HG03520 (cell line): Measurements from ENCODE around the gene GARIN6.
"Not testable (repeated sequence)": the region's sequence is repeated elsewhere in the genome, so short reads cannot be mapped to it uniquely, and the experiment has no call there.

Source experiments
- ATAC-seq: cut with Tn5 transposase; IDR thresholded peaks from one replicate; pipeline ENCODE4 v1.9.1; 2021; ENCODE audit warnings: mild to moderate bottlenecking, moderate library complexity; ENCODE audit not compliant: unreplicated experiment

GARIN6 gene

DNA sequence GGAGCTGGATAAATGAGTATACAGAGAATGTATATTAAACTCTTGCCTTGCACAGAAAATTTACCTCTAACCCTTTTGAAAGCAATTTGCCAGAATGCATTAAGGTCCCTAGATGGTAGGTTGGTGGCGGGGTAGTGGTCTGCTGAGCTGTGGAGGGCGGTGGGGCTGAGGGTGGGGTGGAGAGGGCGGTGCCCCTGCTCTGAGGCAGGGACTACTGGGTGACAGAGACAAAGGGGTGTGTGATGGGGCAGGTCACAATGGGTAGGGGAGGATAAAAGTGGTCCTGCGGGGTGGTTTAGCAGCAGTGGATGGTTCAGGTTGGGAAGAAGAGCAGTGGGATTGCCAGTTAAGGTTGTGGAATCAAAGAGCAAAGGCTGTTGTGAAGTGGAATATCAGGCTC, at the start of gene GARIN6:
GARIN6 (plus strand) TSS at position 301 of the 400 bp plus-strand sequence. CDS start 422 bp downstream, outside the sequence.
- no peak for ATAC-seq

DNA sequence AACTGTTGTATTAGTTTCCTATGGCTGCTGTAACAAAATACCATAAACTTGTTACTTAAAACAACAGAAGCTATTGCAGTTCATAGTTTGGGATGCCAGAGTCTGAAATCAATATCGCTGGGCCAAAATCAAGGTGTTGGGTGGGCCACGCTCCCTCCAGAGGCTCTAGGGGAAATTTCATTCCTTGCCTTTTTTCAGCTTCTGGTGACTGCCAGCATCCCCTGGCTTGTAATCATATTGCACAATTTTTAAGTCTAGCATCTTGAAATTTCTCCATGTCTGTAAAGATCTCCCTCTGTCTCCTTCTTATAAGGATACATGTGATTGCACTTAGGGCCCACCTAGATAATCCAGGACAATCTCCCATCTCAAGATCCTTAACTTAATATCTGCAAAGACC, 48.8 kb upstream of the GARIN6 start:
- ATAC-seq: no peak

DNA sequence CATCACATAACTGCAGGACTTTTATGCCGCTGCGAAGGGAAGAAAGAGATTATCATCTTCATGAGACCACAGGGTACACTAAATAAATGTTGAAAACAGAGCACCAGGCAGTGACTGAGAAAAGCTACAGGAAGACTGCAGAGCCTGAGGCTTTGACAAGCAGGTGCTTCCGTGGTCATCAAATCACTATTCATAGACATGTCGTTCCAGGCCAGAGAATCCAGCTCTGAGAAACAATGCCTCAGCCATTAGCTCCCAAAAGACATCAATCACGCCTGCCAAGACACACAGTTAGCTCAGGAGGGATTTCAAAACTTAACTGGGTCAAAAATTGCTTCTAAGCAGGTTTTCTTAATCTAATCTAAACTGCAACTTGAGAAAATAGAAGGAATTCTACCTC, 47.2 kb upstream of the GARIN6 start:
- ATAC-seq: peak; percentile 85

DNA sequence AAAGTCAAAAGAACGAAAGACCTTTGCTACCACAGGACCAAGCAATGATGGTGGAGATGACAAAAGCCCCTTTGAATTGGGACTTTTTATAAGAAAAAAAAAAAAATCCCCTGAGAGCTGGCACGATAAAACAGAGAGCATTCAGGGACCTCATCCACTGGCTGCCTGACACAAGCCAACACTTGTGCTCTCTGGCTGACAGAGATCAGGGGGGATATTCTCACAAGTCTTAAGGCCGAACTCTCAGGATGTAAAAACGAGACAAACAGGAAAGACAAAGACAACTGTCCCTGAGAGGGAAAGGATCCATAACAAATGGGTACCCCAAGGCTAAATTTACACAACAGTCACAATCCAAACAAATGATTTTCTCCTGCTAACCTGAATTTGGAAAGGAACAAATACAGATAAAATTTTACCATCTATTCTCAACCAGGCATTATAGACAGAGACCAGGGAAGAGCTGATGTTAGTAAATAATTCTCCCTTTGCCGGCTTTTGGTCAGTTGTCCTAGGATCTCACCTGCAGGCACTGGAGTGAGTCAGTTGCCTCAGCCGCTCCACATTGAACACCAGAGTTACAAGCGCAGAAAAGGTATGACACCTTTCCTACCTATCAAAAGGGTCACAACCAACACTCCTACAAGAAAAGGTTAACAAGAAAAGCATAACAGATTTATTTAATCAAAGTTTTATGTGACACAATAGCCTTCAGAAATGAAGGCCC, 37.9 kb upstream of the GARIN6 start:
- no peak for ATAC-seq

DNA sequence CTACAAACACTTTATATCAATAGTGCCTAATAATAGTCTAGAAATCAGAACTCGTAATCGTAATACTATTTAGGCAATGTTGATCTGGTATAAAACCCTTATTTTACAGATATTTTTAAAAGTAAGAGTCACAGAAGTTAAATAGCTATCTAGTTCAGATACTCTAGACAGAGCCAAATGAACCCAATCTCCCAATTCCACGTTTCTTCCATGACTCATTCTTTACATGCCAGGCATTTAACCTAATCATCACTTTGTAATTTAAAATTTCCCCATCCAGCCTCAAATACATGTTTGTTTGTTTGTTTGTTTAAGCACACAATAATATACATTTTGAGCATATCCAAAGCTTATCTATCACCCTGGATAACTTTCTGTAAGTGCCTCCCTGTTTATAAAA, 36.4 kb upstream of the GARIN6 start:
- no peak for ATAC-seq

DNA sequence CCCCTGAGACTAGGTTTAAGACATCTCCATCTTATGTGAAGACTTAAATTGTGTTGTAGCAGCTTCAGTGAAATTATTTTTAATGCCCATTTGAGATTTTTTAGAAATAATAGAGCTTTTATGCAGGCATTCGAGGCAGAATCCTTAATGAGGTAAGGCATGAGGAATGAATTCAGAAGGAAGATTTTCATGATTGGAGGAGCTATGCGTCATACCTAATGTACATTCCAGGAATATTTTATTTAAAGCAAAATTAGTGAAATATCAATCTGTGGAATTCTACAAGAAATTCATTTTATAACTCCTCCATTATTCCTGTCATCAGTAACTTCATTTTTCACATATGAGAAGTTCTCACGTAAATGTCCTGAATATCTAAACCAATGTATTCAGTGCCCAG, 36.0 kb upstream of the GARIN6 start:
- no peak for ATAC-seq

DNA sequence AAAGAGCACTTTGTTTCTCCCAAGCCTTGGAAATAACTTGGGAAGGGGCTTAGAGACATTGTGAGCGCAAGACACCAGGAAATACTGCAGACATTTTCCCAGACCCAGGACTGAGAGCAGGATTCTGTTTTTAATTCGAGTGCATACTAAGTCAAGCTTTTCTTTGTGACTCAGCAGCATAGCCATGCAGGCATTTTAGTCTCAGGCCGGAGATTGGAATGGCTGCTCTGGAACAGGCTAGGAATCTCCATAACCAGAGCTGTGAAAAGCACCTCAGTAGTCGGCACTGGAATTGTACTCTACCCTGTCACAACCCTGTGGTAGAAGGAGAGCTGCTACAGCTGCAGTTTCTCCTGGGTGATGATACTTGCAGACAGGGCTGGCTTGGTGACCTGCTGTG, 28.9 kb upstream of the GARIN6 start:
- no peak for ATAC-seq

DNA sequence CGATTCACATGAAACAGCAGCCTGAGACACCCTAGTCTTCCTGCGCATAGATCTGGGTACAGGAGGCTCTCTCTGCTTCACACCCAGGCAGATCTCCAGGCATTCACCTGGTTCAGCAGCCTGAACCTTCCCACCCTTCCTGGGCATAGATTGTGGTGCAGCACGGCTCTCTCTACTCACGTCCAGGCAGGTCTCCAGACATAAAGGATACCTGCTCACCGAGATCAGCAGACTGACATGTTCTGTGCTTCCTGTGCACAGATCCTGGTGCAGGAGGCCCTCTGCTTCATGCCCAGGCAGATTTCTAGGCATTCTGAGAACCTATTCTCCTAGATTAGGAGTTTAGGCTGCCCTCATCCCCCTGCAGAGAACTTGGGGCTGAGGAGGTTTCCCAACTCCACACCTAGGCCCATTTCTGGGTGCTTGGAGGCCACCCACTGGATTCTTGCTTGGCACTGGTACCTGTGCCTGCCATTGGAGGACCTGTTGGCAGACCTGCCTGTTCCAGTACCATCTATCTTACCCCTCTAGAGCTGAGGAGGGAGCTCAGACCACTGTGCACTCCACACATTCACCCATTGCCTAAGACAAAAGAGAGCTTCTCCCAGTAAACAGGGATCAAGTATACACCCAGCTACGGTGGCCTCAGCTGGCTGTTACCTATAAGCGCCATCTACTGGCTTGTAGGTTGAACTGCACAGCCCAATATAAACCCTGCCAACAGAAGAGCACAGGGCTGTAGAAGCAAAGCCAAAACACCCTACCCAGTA, 28.0 kb upstream of the GARIN6 start:
- peak; percentile 88 for ATAC-seq

DNA sequence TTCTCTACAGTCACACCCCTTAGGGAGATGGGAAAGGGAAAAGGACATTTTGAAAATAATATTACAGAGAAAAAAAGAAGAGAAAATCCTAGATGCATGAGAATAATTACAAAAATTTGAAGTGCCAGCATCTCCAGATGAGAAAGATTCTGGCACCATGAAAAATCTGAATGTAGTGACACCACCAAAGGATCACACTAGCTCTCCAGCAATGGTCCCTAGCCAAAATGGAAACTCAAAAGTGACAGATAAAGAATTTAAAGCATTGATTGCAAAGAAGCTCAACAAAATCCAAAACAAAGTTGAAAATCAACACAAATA, 27.4 kb upstream of the GARIN6 start:
- ATAC-seq: no peak

DNA sequence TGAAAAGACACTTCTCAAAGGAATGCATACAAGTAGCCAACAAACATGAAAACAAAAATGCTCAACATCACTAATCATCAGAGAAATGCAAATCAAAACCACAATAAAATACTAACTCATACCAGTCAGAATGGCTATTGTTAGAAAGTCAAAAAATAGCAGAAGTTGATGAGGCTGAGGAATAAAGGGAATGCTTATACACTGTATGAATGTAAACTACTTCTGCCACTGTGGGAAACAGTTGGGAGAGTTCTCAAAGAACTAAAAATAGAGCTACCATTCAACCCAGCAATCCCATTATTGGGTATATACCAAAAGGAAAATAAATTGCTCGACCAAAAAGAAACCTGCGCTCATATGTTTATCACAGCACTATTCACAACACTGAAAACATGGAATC, 23.0 kb upstream of the GARIN6 start:
- not testable (repeated sequence) for ATAC-seq

DNA sequence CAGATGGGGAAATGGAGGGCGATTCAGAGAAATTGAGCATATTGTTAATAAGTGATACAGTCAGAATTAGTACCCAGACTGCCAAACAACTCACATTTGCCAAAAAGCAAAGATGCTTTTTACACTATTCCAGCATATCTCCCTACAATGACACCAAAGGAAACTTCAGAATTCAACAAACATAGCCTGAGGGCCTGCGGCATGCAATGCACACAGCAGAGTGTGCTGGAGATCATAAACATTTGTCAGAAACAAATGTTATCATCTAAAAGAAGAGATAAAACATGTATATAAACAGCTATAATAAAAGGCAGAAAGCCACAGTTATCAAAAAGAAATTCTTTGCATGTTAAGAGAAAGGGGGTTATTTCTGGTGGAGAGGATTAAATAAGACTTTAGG, 20.1 kb upstream of the GARIN6 start:
- ATAC-seq: no peak

DNA sequence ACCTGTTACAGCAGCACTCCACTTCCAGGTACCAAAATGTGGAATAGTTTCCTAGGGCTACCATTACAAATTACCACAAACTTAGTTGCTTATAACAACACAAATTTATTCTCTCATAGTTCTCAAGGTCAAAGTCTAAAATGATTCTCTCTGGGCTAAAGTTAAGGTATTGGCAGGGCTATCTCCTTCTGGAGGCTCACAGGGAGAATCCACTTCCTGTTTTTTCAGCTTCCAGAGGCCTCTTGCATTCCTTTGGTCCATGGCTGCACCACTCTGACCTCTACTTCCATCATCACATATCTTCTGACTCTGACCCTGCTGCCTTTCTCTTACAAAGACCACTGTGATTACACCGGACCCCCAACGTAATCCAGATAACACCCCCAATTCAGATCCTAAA, 2.9 kb upstream of the GARIN6 start:
- ATAC-seq: no peak

DNA sequence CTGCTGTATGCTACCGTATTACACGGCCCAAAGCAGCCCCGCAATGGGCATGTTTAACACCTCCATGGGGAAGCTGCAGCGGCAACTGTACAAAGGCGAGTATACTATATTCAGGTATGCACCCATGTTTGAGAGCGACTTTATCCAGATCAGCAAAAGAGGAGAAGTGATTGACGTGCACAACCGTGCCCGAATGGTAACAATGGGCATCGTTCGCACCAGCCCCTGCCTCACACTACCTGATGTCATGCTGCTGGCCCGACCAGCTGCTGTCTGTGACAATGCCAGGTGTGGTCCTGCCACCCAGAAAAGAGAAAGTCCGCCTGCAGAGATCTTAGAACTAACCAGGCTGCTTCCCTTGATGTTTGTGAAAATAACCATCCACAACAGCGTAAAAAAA, 630 bp downstream of the GARIN6 start:
- no peak for ATAC-seq

DNA sequence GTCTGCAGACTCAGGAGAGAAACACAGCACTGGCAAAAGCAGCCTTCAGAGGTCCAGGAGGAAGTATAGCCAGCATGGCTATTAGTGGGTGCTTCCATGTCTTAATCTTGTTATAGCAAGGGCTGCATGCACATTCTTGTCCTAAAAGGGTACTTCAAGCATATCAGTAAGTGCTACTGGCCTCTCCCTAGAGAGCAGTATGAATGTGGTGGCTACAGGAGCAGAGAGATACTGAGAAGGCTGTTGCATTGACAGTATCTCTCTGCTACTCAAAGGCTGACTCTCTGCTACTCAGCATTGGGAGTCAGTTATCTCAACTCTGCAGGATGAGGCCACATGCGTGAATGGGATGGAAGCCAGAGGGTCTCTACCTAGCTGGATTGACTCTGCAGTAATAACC, 2.0 kb downstream of the GARIN6 start:
- no peak for ATAC-seq

DNA sequence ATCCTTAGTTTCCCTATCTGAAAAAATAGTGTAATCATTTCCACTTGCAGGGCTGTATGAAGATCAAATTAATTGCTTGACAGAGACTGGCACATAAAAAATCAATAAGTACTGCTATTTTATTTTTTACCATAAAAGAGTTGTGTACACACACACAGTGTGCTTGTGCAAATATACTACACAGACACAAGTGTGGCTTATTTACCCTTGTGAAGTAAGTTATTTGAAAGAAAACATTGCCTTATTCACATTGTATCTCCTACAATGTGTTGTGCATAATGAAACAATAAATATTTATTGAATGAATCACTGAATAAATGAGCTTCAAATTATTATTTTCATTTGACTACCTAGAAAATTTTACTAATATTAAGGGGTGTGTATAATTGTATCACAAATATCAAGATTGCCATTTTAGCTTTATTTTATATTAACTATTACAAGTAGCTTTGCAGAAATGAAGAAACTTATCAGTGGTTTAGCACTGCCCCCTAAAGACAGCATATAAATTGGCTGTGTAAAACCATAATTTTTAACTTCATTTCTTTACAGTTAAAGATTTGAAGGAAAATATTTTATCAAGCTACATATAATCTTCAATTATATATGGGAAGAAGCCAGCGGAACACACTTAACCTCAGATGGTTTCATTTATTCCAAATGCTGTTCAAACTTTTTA, 11.3 kb downstream of the GARIN6 start:
- no peak for ATAC-seq

DNA sequence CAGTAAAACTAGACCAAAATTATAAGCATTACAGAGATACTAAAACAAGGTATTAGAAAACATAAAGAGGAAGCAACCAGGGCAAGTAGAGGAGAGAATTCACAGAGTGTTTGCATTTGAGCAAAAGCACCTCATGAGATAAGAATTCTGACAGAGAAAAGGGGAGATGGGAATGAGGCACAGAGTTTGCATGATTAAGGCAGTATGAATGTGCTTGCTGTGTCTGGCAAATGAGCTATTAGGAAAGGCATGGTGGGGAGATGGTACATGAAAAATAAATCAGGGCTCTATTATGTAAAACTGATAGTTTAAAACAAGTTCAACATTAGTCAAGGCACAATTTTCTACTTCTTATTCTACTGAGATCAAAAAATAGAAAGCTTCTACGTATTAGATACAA, 23.1 kb downstream of the GARIN6 start:
- no peak for ATAC-seq

DNA sequence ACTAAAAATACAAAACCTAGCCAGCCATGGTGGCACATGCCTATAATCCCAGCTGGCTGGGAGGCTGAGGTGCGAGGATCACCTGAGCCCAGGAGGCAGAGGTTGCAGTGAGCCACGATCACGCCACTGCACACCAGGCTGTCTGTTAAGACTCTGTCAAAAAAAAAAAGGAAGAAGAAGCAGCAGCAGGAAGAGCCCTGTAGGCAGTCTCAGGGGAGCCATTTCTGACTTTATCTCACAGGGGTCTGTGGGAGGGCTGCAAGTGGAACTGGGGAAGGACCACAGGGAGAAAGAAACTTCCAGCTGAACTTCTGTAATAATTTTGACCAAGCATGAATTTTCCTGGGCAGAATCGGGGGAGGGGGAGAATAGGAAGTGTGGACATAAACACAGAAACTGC, 32.7 kb downstream of the GARIN6 start:
- no peak for ATAC-seq

DNA sequence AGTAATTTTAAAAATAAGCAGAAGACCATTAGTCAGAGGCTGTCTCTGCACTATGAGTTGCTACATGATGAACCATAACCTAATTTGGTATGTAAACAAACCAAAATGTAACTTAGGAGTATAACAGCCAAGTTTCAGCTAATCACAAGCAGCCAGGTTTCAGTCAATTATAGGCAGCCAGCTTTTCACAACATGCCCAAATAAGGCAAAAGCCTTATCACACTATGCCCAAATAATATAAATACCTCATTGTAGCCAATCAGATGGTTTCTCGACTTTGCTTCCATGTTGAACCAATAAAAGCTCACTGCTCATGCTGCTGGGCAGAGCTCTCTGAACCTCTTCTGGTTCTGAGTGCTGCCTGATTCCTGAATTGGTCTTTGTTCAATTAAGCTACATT, 38.6 kb downstream of the GARIN6 start:
- ATAC-seq: no peak

DNA sequence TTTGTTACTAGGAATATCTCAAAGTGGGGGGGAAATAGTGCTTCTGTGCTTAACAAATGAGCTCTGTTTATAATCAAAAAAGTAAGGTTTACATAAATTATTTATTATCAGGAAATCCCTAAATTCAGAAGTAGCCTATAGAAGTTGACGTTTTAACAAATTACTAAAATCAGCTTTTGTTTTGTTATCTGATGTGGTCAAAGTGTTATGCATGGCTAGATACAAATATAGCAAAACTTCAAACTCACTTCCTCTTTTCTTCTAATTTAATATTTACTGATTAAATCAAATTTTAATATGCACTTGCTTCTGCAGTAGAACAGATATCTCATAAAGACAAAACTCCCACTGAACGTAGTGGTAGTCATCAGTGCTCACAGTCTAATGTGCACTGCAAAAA, 47.5 kb downstream of the GARIN6 start:
- ATAC-seq: no peak
